ENCODE measurements around the gene BDKRB2. TPM values are rescaled to one million over a fixed set of nuclear protein-coding genes. Genes with fewer than 3 reads are reported as not detected.

BDKRB2 gene
- total and polyA plus RNA-seq, 2 of the 4 experiments (the other 2 are of a cell fraction), result 60.9 to 73.1 TPM

- 75% methylated on average over 8 of the region's 22 CpGs; no CpG with 5 or more reads in 1 of the 2 experiments for WGBS, 2 experiments (ENCODE audit: extremely low coverage in 2 of 2, insufficient read length in 1 of 2)
- Histone ChIP-seq H4K8ac (ENCODE audit: low read depth in 2 of 2, low read length in 2 of 2) (no peak overlapping the region), H2BK15ac (ENCODE audit: low read depth, low read length) (no peak overlapping the region), H3K27me3 (ENCODE audit: control insufficient read depth, insufficient read depth, low read length) (no peaks in the 10 kb centered on the region), H2BK120ac (ENCODE audit: low read depth, low read length) (no peak overlapping the region), H3K18ac (ENCODE audit: low read depth, low read length) (no peak overlapping the region), H2BK20ac (ENCODE audit: low read depth, low read length) (no peak overlapping the region), H3K36me3 (ENCODE audit: control insufficient read depth, insufficient read depth, low read length) (no peaks in the 10 kb centered on the region), H3K79me1 (ENCODE audit: low read depth in 1 of 2, low read length in 2 of 2) (no peaks in the 10 kb centered on the region), H3K14ac (replicated peaks; ENCODE audit: low read depth, low read length) (no peak overlapping the region), H2AK5ac (ENCODE audit: low read depth, low read length) (peak overlapping the region; percentile 58), H2BK5ac (ENCODE audit: low read depth, low read length, poor library complexity, severe bottlenecking) (no peak overlapping the region), H3K4ac (ENCODE audit: low read depth, low read length) (no peak overlapping the region), H2AFZ (replicated peaks; ENCODE audit: low read length, poor library complexity) (no peak overlapping the region), H3K23ac (ENCODE audit: low read depth, low read length) (no peak overlapping the region), H3K4me3 (ENCODE audit: insufficient read depth, low read depth, low read length) (no peak overlapping the region), H2AK9ac (replicated peaks; ENCODE audit: low read depth, low read length, poor library complexity) (peak overlapping the region; percentile 46), H4K91ac (ENCODE audit: insufficient read depth, low read depth, low read length) (no peak overlapping the region), H4K20me1 (ENCODE audit: insufficient read depth, low read length) (no peaks in the 10 kb centered on the region), H3K27ac (ENCODE audit: insufficient read depth, low read length) (no peak overlapping the region), H3K4me1 (ENCODE audit: control insufficient read depth, insufficient read depth, low read length) (peaks cover 11% of the 10 kb centered on the region), H3K9me3 (ENCODE audit: control insufficient read depth, insufficient read depth, low read length) (no peaks in the 10 kb centered on the region), H3K9ac (ENCODE audit: low read depth, low read length) (no peak overlapping the region), H3K4me2 (ENCODE audit: low read depth, low read length) (no peak overlapping the region), H4K5ac (ENCODE audit: low read depth, low read length) (no peak overlapping the region), H3K9me1 (ENCODE audit: insufficient read depth, low read length) (peaks cover 10% of the 10 kb centered on the region), H3K56ac (ENCODE audit: extremely low read depth, insufficient read depth, low read length) (no peak overlapping the region)
- CTCF ChIA-PET, result no interaction called here
- in situ Hi-C loops (cut with MboI; ENCODE audit: low sequenced_read_pairs) (no loop called here), dilution Hi-C loops (cut with HindIII; ENCODE audit: low sequenced_read_pairs, unreplicated experiment) (no loop called here), intact Hi-C loops (cut with micrococcal nuclease) (no loop called here)
- no TSS peak for BruUV-seq (replicated peaks)
- TF ChIP-seq NFE2L2 (IDR thresholded peaks at IDR 0.05; ENCODE audit: low read depth, low read length), result no peak
- no peak for TF ChIP-seq RAD21 (IDR thresholded peaks at IDR 0.05; ENCODE audit: low read length)
- no peak for TF ChIP-seq BHLHE40 (IDR thresholded peaks at IDR 0.05; ENCODE audit: low read depth, low read length)
- TF ChIP-seq FOS (IDR thresholded peaks at IDR 0.05; ENCODE audit: low read depth, low read length), result no peak
- TF ChIP-seq MAFK (IDR thresholded peaks at IDR 0.05; ENCODE audit: low read depth, low read length), result no peak
- TF ChIP-seq POLR2A (IDR thresholded peaks at IDR 0.05; ENCODE audit: low read depth, low read length), result no peak
- no peak for TF ChIP-seq MAZ (IDR thresholded peaks at IDR 0.05; ENCODE audit: borderline replicate concordance, low read depth, low read length)
- TF ChIP-seq RCOR1 (IDR thresholded peaks at IDR 0.05; ENCODE audit: insufficient replicate concordance, low read length), result no peak
- ATAC-seq (ENCODE audit: low read depth) (no peak), DNase-seq (no peak)
- POLR2A ChIA-PET (ENCODE audit: unreplicated experiment), result no interaction called here
These were observed 11.4 kb upstream of the BDKRB2 start for GRCh38 chr14:96192975-96193805.

All from IMR-90 (cell line).